Measurements from ENCODE around the gene SMPD1. TPM values are rescaled to one million over a fixed set of nuclear protein-coding genes. Genes with fewer than 3 reads are reported as not detected.

SMPD1 gene
- total RNA-seq, 1 donor, result 35.0 TPM

- no peak for TF ChIP-seq CTCF (IDR thresholded peaks at IDR 0.05; ENCODE audit: insufficient read depth, low read depth, low read length)
- H3K4me3 ChIP-seq (ENCODE audit: low read depth, low read length), result no peak overlapping the region
- DNase-seq (ENCODE audit: low read depth), result peak; percentile 54
Measured at GRCh38 chr11:6354651-6355485, 35.4 kb upstream of the SMPD1 start.

GRCh38 chr11:6356503-6357055, 33.7 kb upstream of the SMPD1 start:
- no peak overlapping the region for H3K4me3 ChIP-seq (ENCODE audit: low read depth, low read length)
- no peak for DNase-seq (ENCODE audit: low read depth)
- TF ChIP-seq CTCF (IDR thresholded peaks at IDR 0.05; ENCODE audit: insufficient read depth, low read depth, low read length), result no peak

GRCh38 chr11:6357222-6357621, 33.1 kb upstream of the SMPD1 start:
- TF ChIP-seq CTCF (IDR thresholded peaks at IDR 0.05; ENCODE audit: insufficient read depth, low read depth, low read length), result no peak
- DNase-seq (ENCODE audit: low read depth), result peak; percentile 76
- no peak overlapping the region for H3K4me3 ChIP-seq (ENCODE audit: low read depth, low read length)

- H3K4me3 ChIP-seq (ENCODE audit: low read depth, low read length), result no peak overlapping the region
- TF ChIP-seq CTCF (IDR thresholded peaks at IDR 0.05; ENCODE audit: insufficient read depth, low read depth, low read length), result no peak
- no peak for DNase-seq (ENCODE audit: low read depth)
Measured at GRCh38 chr11:6360183-6360582, 30.1 kb upstream of the SMPD1 start.

- DNase-seq (ENCODE audit: low read depth), result no peak
- TF ChIP-seq CTCF (IDR thresholded peaks at IDR 0.05; ENCODE audit: insufficient read depth, low read depth, low read length), result no peak
- no peak overlapping the region for H3K4me3 ChIP-seq (ENCODE audit: low read depth, low read length)
Measured at GRCh38 chr11:6362185-6362872, 27.9 kb upstream of the SMPD1 start.

GRCh38 chr11:6362873-6363678, 27.2 kb upstream of the SMPD1 start:
- DNase-seq (ENCODE audit: low read depth), result peak; percentile 79
- no peak overlapping the region for H3K4me3 ChIP-seq (ENCODE audit: low read depth, low read length)
- TF ChIP-seq CTCF (IDR thresholded peaks at IDR 0.05; ENCODE audit: insufficient read depth, low read depth, low read length), result peak; percentile 96

Measured in fibroblast of villous mesenchyme (primary cell).